GM19455 (cell line): ENCODE data around the gene PAK5.
A peak's percentile ranks its signal among the peaks of the same experiment; 100 is the strongest.

ENCODE experiments used
- ATAC-seq: cut with Tn5 transposase; IDR thresholded peaks from one replicate; pipeline ENCODE4 v1.9.1; 2021; ENCODE audit not compliant: unreplicated experiment

Gene PAK5

DNA sequence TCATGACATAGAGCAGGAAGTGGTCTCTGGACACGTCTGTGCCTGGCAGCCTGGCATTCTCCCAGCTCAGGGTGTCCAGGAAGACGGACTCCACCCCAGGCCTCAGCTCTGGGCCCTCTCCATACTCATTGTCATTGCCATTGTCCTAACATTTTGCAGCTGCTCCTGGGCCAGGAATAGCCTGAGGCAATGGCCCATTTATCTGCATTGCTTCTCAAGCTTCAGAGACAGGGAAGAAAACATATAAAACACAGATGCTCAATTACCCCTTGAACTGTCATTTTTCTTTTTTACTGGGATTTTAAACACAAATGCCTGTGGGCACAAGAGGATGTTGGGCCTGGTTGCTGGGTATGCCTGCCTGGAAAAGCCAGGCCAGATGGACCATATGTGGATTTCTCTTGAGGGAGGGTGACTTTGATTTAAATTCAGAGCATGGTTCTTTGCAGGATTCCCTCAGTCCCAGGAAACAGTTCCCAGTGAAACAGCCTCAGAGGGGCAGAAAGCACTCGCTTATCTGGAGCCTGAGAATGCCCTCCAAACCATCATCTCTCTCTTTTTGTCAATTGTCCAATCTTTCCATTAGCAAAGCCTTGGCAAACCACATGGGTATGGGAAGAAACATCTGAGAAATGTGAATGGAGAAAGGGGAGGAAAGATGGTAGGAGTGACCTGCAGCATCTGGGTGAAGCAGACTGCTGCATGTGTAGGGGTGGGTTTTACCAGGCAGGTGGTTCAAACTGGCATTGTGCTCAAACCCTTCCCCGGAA, 306.6 kb downstream of the PAK5 start:
- no peak for ATAC-seq

- ATAC-seq: no peak
These were observed 307.3 kb downstream of the PAK5 start for GRCh38 chr20:9531581-9531980.

DNA sequence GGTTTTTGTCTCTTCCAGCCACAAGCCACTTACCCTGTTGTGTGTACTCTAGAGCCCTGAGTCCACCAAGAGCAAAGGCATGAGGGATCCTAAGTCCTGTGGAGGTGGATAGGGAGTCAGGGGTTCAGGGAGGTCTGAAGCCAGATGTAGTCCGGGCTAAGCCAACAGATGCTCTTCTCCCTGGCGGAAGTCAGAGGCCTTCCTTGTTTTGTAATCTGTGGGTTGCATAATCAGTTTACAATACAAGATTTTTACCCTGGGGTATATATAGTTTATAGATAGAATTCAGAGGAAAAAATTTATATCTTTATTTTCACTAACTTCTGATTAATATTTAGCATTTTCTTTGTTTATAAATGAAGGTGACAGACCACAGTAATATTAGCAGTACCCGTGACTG, 315.2 kb downstream of the PAK5 start:
- ATAC-seq: no peak

- ATAC-seq: no peak
These were observed 318.8 kb downstream of the PAK5 start for GRCh38 chr20:9520086-9520485.

DNA sequence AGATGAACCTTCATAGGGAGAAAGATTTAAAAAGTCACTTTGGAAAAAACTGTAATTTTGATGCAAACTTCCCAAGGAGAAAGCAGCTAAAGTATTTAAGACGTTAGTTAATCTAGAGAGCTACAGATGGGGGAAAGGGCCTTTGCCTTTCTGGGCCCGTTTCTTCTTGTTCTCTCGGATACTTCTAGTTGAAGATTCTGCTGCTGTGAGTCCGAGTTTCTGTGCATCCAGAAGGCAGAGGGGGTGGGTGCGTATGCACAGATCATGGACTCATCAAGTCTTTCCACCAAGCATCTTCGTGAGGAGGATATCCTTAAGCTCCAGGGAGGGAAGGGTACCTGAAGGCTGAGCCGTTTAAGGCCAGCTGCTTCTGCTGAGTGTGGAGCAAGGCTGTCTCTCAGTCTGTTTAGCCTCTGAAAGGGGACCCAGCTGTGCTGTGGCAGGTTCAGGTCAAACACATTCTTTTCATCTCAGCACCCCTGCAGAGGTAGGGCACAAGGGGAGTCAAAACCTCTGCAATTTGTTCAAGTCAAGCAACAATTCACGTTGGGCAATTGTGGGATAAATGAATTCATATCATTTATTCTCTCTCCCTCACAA, 320.2 kb downstream of the PAK5 start:
- no peak for ATAC-seq

DNA sequence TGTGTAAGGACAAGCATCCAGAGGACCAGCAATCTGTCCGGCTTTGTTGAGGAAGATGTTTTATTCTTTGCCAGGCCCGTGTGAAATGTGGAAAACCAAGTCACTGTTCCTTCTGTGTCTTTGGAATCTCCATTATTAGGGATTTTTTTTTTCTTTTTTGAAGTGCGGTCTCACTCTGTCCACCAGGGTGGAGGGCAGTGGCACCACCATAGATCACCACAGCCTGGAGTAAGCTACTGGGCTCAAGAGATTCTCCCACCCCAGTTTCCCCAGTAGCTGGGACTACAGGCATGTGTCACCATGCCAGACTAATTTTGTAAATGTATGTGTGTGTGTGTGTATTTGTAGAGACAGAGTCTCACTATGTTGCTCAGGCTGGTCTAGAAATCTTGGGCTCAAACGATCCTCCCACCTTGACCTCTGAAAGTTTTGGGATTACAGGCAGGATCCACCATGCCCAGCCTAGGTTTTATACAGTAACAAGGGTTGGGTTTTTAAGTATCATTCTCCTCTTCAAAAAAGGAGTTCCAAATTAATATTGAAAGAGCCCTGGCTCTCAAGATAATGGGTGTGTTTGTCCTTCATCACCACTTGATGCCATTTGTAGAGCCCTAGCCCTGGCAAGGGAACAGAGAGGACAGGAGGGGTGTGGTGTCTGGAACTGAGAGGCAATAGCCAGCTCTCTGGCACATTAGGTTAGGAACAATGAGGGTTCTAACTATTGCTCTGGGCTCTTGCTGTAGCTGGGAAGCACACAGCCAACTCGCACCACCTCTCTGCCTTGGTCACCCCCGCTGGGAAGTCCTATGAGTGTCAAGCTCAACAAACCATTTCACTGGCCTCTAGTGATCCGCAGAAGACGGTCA, 321.3 kb downstream of the PAK5 start:
- ATAC-seq: no peak

GRCh38 chr20:9516234-9516871, 322.5 kb downstream of the PAK5 start:
- ATAC-seq: no peak

DNA sequence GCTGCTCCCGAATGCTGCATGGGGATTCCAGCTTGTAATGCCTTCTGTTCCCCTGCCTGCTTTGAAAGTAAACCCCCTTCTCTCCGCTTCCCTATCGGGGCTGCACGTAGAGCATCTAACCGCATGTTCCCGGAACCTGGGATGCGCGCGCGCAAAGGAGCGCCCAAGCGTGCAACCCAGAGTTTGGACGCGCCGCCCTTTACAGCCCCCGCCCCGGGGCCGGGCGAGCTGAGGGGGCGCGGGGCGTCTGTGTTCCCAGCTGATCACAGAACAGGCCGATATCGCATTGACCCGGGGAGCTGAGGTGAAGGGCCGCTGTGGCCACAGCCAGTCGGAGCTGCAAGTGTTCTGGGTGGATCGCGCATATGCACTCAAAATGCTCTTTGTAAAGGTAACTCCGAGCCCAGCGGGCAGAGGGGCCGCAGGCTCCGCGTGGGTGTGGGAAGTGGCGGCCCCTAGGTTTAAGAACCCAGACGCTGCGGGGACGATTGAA, 323.1 kb downstream of the PAK5 start:
- no peak for ATAC-seq

DNA sequence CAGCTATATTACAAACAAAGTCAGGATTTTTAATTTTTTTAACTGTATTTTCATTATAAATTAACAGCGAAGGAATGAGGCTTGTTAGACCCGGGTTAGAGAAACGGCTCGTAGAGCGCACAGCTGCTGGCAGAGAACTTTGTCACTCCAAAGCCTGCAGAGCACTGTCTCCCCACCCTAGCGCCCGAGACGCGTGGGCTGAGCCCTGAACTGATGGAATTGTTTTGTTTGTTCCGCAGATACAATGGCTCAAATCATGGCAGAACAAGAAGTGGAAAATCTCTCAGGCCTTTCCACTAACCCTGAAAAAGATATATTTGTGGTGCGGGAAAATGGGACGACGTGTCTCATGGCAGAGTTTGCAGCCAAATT, 323.7 kb downstream of the PAK5 start:
- no peak for ATAC-seq

DNA sequence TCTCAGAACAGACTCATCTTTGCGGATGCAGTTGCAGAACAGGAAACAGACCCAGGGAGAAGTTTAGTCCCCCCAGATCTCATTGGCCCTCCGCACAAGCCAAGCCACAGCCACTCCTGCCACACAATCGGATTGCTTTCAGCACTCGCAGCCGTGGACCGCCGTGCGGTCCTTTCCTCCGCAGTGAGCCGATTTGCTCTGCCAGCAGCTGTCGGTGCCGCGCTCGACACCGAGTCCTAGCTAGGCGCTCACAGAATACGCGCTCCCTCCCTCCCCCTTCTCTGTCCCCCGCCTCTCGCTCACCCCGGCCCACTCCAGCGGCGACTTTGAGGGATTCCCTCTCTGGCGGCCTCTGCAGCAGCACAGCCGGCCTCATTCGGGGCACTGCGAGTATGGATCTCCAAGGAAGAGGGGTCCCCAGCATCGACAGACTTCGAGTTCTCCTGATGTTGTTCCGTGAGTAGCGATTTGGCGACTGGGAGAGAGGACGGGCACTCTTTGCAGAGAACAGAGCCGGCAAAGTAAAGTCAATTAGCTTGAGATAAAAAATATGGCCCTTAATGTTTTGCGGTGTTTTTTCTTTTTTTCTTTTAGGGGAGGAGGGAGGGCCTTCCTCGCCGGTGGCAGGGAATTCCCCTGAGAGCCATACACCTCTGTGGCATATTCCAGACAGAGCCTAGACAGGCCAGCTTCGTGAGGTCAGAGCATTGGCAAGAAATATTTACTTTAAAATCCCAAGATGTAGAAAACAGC, 324.2 kb downstream of the PAK5 start, which contains the start of gene LAMP5:
Gene LAMP5 (plus strand): TSS at position 130 of the 753 bp plus-strand sequence. CDS start 263 bp downstream, at position 393.
- ATAC-seq: no peak

- no peak for ATAC-seq
These were observed 324.8 kb downstream of the PAK5 start for GRCh38 chr20:9514072-9514460.

DNA sequence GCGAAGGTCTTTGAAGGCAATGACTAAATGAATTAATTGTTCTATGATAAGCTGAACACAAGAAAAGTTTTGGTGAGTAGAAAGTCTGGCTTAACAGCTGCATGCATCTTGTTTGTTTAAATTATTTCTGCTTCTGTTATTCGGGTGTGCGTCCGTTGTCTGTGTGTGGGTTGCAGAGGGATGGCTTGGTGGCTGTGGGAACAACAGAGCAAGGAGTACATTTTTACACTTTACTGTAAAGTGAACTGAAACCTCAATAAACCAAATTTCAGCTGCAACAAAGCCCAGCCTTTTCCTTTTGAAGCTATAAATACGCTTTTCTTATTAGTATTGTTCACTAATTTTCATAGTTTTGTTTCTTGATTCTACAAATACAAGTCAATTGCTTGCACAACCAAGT, 328.0 kb downstream of the PAK5 start:
- ATAC-seq: peak; percentile 78

DNA sequence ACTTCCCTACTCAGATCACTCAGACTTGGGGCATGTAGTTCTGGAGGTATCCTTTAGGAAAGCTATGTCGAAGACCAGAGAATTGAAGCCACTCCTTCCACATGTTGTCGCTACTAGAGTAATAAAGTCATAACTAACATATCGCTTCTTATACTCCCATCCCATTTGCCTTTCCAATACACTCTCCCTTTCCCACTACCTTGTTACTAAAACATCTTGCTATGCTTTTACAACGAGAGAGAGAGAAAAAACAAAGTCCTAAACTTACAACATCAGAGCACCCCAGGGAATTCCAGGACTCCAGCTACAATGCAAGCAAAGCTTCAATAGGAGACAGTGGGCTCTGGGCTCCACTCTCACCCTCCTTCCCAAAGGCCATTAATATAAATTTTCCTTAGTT, 329.6 kb downstream of the PAK5 start:
- no peak for ATAC-seq

GRCh38 chr20:9508696-9509178, 330.1 kb downstream of the PAK5 start:
- ATAC-seq: no peak

- no peak for ATAC-seq
These were observed 330.6 kb downstream of the PAK5 start for GRCh38 chr20:9508240-9508661.

- no peak for ATAC-seq
These were observed 331.2 kb downstream of the PAK5 start for GRCh38 chr20:9507544-9508239.

- ATAC-seq: no peak
These were observed 331.9 kb downstream of the PAK5 start for GRCh38 chr20:9506964-9507369.

DNA sequence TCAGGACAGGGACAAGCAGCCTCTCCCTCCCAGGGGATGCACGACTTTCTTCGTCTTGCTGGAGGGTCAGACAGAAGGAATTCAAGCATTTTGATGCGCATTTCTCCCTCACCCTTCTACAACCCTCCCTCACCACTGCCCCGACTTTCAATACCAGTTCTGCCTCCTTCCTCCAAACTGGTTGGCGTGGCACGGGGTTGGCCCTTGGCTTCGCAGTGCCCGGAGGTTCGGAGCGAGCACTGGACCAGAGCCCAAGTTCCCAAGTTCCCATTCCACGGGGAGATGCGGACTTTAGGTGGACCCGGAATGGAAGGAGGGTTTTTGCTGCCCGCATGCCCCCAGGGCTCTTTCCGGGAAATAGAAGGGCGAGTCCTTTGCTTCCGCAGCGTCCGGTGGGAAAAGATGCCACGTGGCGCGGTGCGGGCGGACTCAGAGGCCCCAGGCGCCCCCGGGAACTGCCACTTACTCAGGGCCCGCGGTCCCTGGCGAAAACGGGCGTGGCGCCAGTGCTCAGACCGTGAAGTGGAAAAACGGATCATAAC, 332.5 kb downstream of the PAK5 start:
- ATAC-seq: no peak

GRCh38 chr20:9503526-9504245, 335.2 kb downstream of the PAK5 start:
- no peak for ATAC-seq
